ENCODE results near the gene KIF5A.

The KIF5A gene

DNA sequence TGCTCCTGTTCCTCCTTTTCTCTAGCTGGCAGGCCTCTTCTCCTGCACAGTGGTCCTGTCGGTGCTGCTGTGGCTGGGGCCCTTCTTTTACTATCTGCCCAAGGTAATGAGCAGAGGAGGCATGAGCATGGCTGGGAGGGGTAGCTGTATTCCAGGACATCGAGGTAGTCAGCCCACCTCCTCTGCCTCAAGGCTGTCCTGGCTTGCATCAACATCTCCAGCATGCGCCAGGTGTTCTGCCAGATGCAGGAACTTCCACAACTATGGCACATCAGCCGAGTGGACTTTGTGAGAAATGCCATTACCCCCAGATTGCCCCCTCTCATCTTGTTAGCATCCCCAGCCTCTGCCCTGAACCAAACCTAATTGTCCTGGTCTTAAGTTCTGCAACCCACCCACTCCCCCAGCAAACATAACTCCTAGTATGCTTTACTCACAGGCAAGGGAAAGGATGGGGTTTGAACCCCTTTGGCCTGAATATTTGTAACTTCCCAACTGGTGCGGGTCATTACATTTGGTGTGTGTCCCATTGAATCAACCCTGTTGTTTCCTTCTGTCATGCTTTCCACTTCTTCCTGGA, 74.1 kb downstream of the KIF5A start:
- Histone ChIP-seq H3K27ac (ENCODE audit: low read depth, low read length) (no peak overlapping the region), H4K20me1 (ENCODE audit: control insufficient read depth, insufficient read depth, low read depth, low read length) (peaks cover 3% of the 10 kb centered on the region; the same call in 1 of the 2 replicates), H3K27me3 (ENCODE audit: control insufficient read depth, low read length) (peaks cover 95% of the 10 kb centered on the region), H3K4me1 (ENCODE audit: control insufficient read depth, low read length) (no peaks in the 10 kb centered on the region), H3K79me2 (ENCODE audit: control insufficient read depth, low read length) (no peaks in the 10 kb centered on the region), H3K9me2 (replicated peaks; ENCODE audit: control insufficient read depth, low read length) (no peaks in the 10 kb centered on the region), H3F3A (ENCODE audit: control insufficient read depth, insufficient read depth) (no peaks in the 10 kb centered on the region), H3K4me2 (ENCODE audit: low read length) (no peak overlapping the region), H3K9me3 (ENCODE audit: control insufficient read depth, insufficient read depth, low read length) (no peaks in the 10 kb centered on the region), H3K36me3 (ENCODE audit: control insufficient read depth, low read length) (no peaks in the 10 kb centered on the region), H3K4me3 (ENCODE audit: low read length) (no peak overlapping the region)
- no peak for TF ChIP-seq EZH2phosphoT487 (IDR thresholded peaks at IDR 0.05; ENCODE audit: borderline replicate concordance, low read length)
- TF ChIP-seq CTCF (IDR thresholded peaks at IDR 0.05; ENCODE audit: low read depth, low read length, poor library complexity, severe bottlenecking), result no peak

DNA sequence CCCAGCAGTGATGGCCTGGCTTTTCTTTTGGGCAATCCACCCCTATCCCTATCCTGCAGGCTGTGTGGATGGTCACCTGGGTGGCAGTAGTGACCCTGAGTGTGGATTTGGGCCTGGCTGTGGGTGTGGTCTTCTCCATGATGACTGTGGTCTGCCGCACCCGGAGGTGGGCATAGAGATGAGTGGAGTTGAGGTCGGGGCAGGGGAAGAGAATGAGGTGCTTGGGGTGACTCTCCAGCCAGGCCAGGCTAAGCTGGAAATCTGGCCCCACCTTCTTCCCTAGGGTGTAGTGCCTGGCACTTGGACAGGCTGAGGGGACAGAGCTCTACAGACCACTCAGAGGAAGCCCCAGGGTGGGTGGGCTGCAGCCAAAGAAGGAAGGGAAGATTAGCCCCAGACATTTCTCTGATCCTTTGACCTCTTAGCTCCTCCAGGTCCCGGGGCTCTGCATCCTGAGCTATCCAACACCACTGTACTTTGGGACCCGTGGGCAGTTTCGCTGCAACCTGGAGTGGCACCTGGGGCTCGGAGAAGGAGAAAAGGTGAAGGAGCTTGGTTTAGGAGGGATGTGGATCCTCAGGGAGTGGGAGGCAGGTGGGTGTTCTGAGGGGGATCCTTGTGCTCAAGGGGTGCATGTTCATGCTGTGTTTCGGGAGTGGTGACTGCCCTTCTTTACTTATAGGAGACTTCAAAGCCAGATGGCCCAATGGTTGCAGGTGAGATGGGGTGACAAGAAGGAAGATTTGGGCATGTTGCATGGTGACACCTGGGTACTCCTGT, 74.8 kb downstream of the KIF5A start:
- Histone ChIP-seq H3K27me3 (ENCODE audit: control insufficient read depth, low read length) (peaks cover 95% of the 10 kb centered on the region), H3F3A (ENCODE audit: control insufficient read depth, insufficient read depth) (0 out of 2 replicates have a peak, but pooled peaks cover 2% of the 10 kb centered on the region), H3K4me1 (ENCODE audit: control insufficient read depth, low read length) (no peaks in the 10 kb centered on the region), H3K79me2 (ENCODE audit: control insufficient read depth, low read length) (no peaks in the 10 kb centered on the region), H4K20me1 (ENCODE audit: control insufficient read depth, insufficient read depth, low read depth, low read length) (peaks cover 3% of the 10 kb centered on the region; the same call in 1 of the 2 replicates), H3K36me3 (ENCODE audit: control insufficient read depth, low read length) (no peaks in the 10 kb centered on the region), H3K9me3 (ENCODE audit: control insufficient read depth, insufficient read depth, low read length) (no peaks in the 10 kb centered on the region), H3K27ac (ENCODE audit: low read depth, low read length) (no peak overlapping the region), H3K4me3 (ENCODE audit: low read length) (no peak overlapping the region), H3K4me2 (ENCODE audit: low read length) (no peak overlapping the region), H3K9me2 (replicated peaks; ENCODE audit: control insufficient read depth, low read length) (no peaks in the 10 kb centered on the region)
- TF ChIP-seq EZH2phosphoT487 (IDR thresholded peaks at IDR 0.05; ENCODE audit: borderline replicate concordance, low read length), result no peak
- TF ChIP-seq CTCF (IDR thresholded peaks at IDR 0.05; ENCODE audit: low read depth, low read length, poor library complexity, severe bottlenecking), result no peak

GRCh38 chr12:57625261-57626032, 75.6 kb downstream of the KIF5A start:
- H3K4me2 ChIP-seq (ENCODE audit: low read length), result no peak overlapping the region
- no peaks in the 10 kb centered on the region for H3K4me1 ChIP-seq (ENCODE audit: control insufficient read depth, low read length)
- H3K9me3 ChIP-seq (ENCODE audit: control insufficient read depth, insufficient read depth, low read length), result no peaks in the 10 kb centered on the region
- peaks cover 95% of the 10 kb centered on the region for H3K27me3 ChIP-seq (ENCODE audit: control insufficient read depth, low read length)
- H3K79me2 ChIP-seq (ENCODE audit: control insufficient read depth, low read length), result no peaks in the 10 kb centered on the region
- H3F3A ChIP-seq (ENCODE audit: control insufficient read depth, insufficient read depth), result 0 out of 2 replicates have a peak, but pooled peaks cover 2% of the 10 kb centered on the region
- no peak overlapping the region for H3K27ac ChIP-seq (ENCODE audit: low read depth, low read length)
- TF ChIP-seq EZH2phosphoT487 (IDR thresholded peaks at IDR 0.05; ENCODE audit: borderline replicate concordance, low read length), result no peak
- TF ChIP-seq CTCF (IDR thresholded peaks at IDR 0.05; ENCODE audit: low read depth, low read length, poor library complexity, severe bottlenecking), result no peak
- no peaks in the 10 kb centered on the region for H3K9me2 ChIP-seq (replicated peaks; ENCODE audit: control insufficient read depth, low read length)
- H4K20me1 ChIP-seq (ENCODE audit: control insufficient read depth, insufficient read depth, low read depth, low read length), result no peaks in the 10 kb centered on the region
- H3K4me3 ChIP-seq (ENCODE audit: low read length), result no peak overlapping the region
- H3K36me3 ChIP-seq (ENCODE audit: control insufficient read depth, low read length), result no peaks in the 10 kb centered on the region
